DMS153 treated with DMSO at 0.1 percent for 48 hours (cell line): ENCODE measurements around the gene ARHGEF38.
"Not testable (repeated sequence)": the region's sequence is repeated elsewhere in the genome, so short reads cannot be mapped to it uniquely, and the experiment has no call there.

Source experiments
- DNase-seq: peaks from one replicate; lab custom pipeline; 2025; ENCODE audit not compliant: unreplicated experiment; lab: John Stamatoyannopoulos, UW

The ARHGEF38 gene

DNA sequence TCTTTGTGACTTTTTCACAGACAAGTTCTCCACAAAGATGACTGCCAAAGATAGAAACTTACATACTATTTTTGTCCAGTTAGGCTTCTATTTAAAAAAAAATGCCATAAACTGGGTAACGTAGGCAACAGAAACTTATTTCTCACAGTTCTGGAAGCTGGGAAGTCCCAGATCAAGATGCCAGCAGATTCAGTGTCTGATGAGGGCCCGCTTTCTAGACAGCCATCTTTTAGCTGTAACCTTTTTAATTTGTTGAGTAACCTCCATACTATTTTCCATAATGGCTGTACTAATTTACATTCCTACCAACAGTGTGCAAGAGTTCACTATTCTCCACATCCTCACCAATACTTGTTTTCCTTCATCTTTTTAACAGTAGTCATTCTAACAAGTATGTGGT, 55.5 kb downstream of the ARHGEF38 start:
- no peak for DNase-seq

DNA sequence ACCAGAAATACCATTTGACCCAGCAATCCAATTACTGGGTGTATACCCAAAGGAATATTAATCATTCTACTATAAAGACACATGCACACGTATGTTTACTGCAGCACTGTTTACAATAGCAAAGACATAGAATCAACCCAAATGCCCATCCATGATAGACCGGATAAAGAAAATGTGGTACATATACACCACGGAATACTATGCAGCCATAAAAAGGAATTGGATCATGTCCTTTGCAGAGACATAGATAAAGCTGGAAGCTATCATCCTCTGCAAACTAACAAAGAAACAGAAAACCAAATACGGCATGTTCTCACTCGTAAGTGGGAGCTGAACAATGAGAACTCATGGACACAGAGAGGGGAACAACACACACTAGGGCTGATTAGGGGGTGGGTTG, 57.4 kb downstream of the ARHGEF38 start:
- not testable (repeated sequence) for DNase-seq

DNA sequence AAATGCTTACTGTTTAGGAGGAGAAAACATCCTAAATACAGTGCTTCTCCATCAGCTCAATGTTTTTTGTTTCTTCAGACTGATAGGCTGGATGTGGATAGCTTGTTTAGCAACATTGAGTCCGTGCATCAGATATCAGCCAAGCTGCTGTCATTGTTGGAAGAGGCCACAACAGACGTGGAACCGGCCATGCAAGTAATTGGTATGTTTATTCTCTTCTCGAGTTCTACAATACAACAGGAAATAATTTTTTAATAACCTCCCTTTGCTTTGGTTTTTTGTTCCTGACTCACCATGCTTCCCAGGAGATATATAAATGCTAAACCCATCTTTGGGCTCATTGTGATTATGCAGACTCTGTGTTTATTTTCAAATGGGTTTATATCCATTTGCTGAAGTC, 60.9 kb downstream of the ARHGEF38 start:
- DNase-seq: peak; percentile 95

DNA sequence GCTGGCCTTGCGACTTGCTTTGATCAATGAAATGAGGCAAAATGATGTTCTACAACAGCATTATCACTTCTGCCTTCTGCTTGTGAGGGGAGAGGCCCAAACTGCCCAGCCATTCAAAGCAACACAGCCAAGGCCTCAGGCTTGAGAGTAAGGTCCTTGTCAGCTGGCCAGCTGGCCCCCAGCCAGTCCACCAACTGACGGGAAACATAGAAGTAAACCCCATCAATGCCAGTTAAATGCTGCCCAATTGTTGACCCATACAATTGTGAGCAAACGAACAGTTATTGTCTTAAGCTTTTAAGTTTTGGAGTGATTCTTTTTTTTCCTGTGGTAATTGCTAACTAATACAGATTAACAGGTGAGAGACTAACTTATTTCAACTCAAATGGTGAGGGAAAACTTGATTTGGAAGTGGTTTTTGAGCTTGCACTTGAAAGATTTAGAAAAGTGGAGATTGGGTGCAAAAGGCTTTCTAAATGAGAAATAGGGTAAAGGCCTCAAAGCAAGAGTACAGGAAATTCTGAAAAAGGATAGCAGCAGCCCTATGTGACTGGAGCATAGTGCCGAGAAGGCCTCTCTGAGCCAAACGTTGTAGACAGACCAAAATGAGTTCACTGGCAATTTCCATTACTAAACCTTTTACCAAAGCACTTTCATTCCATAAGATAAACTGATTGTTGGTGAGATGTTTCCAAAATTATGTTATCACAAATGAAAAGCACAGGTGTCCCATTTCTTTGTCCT, 66.9 kb downstream of the ARHGEF38 start:
- DNase-seq: peak; percentile 62

DNA sequence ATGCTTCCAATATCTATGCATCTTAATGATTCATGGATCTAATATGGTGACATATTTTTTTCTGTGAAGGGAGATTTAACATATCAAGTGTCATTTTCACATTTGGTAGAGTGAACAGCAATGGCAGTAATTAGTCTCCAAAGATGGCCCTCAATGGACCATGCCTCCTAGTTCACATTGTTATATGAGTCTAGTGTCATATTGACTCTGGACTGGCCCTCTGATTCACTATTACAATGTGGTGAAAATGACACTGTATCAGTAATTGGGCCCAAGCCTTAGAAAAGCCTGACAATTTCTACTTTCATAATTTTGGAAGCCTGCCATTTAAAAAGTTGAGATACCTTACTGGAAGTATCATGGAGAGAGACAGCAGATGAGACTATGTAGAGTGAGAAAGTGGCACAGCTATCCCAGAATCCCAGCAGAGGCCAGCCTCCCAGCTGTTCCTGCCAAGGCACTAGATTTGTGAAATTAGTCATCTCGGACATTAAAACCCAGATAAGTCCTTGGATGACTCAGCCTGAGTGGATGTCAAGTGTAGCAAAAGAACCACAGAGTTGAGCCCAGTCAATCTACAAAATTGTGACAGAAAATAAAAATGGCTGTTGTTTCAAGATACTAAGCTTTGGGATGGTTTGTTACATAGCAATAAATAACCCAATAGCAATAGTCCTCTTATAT, 68.4 kb downstream of the ARHGEF38 start:
- DNase-seq: no peak

DNA sequence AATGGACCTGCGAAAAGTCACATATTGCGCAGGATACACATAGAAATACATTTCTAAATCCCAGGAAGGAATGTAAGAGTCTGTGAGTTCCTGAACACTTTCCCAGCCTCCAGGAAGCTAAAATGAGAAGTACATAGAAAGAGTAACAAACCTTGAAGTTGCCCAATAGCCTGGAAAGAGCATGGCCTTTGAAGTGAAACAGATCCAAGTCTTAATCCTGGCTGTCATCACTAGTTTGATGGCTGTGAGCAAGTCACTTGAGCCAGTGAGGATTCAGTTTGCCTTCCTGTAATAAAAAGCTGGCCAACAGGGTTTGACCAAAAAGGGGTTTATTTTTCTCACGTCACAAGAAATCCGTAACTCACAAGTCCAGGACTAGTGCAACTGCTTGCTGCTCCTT, 69.8 kb downstream of the ARHGEF38 start:
- no peak for DNase-seq

DNA sequence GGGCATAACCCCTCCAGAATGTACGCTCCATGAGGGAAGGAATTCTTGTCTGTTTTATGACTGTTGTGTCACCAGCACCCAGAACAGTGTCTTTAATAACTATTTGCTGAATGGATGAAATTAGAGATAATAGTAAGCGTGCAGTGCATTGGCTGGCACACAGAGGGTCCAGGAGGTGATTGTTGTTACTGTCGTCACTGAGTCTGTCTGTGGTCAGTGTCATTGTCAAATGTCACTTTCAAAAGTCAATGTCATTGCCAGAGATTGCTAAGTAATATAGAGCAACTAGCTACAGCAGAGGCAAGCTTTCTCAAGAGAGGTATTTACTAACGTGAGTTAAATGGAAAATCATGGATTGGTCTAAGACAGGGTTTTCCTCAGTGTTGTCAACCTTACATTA, 70.7 kb downstream of the ARHGEF38 start:
- no peak for DNase-seq

DNA sequence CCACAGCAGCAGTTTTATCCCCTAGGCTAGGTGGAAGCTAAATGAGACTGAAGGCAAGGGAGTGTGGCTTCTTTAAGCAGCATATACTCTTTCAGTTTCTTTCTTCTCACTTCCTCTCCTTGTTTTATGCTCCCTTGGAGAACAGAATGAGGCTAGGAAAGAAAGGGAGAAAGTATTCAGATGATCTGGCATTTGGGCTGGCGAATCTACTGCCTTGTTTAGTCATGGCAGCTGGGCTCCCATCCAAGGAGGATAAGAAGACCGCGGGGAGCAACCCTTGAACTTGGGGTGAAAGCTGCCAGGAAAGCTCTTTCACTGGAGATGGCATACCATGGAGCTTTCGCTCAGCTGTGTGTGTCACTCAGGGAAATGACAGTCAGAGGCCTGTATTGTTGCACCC, 72.1 kb downstream of the ARHGEF38 start:
- DNase-seq: no peak

DNA sequence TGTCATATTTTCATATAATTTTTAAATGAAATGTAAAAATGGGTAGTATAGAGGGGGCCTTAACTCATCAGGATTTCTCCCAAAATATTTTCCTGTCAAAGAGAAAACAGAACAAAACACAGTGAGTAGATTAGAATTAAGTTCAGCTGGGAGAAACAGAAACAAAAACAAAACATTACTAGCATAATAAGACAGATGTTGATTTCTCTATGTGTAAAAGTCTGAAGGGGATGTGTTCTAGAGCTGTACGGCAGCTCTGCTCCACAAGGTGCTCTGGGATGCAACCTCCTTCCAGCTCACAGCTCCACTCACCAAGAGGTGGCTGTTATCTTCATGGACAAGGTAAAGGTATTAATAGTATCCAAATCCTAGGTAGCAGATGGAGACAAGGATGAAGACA, 72.8 kb downstream of the ARHGEF38 start:
- DNase-seq: no peak

DNA sequence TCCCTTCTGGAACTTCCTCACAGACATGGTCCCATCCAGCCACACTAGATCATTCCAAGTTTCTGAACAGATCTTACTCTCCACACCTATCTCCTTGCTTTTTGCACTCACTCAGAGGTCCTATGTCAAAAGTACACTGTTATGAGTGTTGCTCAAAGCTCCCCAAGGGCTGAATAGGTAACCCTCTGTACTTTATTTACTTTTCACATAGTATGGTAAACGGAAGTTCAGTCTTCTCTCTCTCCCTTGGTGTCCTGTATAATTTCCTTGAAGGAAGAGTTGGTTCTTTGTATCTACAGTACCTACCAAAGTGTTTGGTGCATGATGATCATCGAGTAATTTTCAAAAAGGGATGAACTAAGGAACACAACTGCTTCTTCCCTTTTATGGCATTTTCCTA, 74.4 kb downstream of the ARHGEF38 start:
- DNase-seq: no peak

DNA sequence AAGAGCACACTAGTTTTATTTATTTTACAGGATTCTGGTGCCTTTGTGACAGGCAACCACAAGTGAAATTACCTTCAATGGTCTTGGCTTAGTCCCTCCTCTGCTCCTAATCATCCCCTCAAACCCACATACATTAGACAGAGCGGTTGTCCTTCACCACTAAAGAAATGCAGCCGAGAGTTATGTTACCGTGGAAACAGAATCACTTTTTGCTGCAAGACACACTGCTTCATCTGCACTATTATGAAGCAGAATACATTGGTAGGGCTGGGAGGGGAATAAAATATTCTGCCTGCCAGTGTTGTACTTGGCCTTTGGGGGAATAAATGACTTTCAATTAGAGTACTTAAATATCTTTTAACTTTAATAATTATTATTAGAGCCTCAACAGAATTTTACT, 75.2 kb downstream of the ARHGEF38 start:
- DNase-seq: no peak

DNA sequence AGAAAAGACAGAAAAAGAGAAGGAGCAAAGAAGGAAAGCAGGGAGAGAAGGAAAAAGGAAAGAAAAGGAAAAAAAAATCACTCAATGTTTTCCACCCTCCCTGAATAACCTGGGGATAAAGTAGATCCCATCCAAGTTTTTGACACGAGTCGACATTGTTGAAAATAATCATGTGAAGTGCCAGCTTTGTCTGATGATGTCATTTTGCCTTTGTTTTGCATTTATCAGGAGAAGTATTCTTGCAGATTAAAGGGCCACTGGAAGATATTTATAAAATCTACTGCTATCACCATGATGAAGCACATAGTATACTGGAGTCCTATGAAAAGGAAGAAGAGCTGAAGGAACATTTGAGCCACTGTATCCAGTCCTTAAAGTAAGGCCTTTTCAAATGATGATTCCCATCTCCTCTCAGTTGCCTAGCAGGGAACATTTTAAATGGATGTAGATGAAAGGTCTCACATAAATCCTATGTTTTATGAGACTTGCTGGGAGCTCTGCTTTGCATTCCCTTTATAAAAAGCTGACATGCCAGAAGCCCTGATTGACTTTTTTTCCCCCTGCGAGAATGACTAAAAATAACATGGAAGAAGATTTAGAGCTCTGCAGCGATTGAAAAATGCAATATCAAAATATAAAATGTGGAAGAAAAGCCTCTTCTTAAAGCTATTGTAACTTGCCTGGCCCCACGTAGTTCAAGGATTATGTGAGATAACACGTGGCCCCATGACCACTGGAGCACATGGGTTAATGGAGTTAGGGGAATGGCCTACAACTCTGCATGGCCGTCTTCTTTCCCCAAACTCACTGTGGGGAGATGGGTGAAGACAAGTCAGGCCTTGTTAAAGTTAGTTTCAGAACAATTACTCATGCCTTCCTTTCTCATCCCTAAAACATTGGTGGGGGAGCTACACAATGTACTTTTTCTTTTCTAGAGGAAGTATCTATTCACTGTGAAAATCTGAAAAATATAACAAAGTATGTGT, 78.5 kb downstream of the ARHGEF38 start:
- DNase-seq: no peak

DNA sequence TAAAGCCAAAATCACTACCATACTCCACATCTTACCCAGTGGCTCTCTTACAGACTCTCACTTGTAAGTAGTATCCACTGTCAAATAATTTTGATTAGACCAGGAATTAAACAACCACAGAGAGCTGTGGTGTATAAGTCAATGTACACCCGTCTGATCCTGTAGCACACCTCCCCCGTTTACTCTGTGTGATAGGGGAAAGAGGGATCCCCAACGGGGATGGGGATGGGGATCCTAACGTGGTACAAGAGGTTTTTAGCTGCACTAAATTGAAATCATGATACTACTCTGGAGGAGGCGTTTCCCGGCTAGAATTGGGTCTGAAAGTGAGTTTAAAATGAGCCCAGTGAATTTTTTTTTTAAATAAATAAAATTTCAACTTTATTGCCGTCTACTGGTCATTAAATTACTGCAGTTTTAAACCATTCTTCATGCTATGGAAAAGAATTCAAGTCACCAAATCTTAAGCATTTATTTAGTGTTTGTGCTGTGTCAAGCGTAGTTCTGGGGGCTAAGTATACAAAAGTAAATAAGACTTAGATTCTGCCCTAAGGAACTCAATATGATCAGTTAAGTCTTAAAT, 79.5 kb downstream of the ARHGEF38 start:
- peak; percentile 15 for DNase-seq

DNA sequence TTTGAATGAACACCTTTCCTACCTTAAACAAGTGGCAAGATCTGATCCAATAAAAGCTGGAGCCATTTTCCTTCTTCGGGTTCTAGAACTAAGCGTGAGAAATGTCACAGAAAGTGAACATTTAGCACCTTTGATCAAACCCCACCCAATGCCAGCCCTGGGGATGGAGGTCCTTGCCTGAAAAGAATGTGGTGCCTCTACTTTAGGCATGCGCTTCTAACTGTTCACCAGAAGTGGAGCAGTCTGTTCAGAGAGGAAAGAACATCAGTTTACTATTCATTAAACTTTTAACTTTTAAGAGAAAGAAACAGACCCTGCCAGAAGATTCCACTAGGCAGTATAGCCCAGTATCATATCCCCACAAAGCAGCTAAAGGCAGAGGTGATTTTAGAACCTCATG, 80.2 kb downstream of the ARHGEF38 start:
- no peak for DNase-seq

DNA sequence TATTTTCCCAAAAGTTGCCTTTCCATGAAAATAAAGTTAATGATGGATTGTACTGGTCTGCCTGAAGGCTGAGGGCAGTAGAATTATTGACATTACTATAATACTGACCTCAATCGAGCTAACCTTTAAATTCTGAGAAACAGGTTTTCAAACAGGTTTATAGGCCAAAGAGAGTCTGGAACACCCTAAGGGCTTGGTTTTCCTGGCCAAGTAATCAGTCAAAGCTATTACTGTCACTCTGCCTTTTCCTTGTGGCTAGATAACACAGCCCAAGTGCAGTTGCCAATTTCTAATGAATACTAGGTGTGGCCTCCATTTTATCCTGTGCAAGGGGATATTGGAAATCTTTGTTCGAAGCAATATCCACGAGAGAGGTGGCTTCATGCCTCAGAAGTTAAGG, 80.8 kb downstream of the ARHGEF38 start:
- DNase-seq: no peak

DNA sequence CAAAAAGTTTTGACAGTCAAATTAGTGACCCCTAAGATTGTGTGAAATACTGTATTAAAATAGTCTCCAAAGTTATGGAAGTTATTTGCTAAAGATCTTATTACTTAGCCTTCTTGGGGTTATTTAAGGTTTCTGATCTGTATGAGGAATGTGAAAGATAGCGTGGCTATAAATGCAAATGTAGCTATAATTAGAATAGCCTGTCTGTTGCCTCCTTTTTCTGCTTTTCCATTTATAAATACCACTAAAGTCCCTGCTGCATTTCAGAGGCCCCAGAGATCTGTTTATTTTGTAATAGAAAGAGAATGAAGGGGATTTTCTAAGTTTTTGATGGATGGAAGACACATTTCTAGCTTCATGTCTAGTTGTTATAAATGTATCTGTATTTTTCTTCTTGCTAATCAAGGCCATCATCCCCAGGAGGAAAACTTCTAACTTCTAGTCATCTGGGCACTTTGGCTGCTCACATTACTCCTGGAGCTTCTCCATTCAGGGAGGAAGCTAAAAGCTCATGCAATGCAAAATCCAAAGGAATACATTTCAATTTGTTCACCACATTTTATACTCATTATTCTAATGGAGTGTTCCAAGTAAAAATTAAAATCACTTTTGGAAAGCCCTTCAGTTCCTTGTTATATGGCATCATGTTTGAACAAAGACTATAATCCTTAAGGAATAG, 82.1 kb downstream of the ARHGEF38 start:
- no peak for DNase-seq

DNA sequence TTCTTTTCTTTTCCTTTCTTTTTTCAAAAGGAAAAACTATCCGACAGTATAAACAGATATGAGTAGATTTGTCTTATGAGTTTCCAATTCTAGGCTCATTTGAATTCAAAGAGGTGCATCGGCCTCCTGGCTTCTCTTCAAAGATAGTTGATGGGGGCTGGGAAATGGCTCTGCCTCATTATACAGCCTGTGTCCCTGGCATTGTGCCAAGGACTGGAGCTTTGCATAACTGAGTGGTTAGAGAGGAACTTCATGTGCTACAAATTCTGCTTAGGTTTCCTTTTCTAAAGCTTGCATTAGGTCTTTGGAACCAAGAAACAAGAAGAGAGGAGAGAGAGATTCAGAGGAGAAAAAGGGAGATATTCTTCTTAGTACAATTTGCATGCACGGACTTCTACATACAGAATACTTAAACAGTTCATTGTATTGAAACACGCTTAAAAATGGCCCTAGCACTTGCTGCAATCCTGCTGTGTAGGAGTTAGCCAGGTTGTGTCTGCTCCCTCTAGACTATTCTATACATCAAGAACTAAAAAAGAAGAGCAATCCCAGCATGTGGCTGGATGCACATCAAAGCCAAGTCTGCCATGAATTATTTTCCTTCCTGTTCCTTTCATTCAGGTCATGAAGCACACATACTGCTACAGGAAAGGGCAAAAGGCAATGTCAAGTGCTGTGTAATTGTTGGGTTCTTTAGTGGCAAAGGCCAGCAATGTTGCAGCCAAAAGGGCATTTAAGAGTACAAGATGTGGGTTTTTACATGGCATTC, 85.2 kb downstream of the ARHGEF38 start:
- DNase-seq: peak; percentile 72

DNA sequence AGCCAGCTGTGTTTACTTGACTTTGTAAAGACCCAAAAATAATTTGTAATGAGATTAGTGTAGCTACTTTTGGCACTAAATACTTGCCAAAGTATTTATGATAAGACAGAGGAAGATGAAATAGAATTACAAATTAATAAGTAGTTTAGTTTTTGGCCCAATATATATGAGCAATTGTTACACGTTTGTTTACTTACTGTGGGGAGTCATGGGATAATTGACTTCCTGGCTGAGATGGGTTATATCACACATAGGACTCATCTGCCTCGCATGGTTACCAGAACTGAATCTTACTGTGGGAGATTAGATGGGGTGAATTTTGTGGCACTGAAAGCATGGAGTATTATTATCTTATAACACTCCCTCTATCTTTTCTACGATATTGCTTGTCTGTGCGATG, 89.4 kb downstream of the ARHGEF38 start:
- no peak for DNase-seq

DNA sequence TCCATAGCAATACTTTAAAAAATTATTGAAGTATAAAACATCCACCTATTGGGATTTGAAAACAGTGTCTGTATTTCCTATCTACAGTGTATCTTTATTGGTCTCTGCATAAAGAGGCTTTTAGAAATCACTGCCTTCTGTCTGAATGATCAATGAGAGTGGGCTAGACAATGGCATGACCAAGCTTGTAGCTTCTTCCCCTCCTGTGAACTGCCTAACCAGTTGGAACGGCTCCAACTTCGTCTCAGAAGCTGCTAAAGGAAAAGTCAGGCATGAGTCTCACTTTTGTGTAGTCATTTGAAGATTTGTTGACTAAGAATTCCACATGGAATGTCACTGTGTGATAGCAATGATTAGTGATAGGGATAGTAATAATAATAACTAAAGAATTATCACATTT, 91.8 kb downstream of the ARHGEF38 start:
- no peak for DNase-seq

DNA sequence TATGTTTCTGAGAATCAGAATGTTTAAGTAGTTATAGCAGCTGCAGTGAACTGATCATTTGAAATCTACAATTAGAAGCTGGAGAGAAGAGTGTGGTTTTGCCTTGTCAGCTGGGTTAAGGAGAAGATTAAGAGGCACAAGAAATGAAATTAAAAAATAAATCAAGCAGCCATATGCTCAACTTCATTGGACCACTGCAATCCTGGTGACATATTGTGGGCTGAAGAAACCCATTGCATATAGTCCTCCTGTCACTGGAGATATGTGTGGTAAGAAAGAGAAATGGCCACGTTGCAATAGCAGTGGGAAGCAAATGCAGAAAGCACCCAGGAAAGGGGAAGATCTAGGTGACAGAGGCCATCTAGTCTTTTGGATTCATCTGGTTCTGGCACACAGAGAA, 93.0 kb downstream of the ARHGEF38 start:
- no peak for DNase-seq
